ENCODE results near the gene IL17RA. TPM values are rescaled to one million over a fixed set of nuclear protein-coding genes. Genes with fewer than 3 reads are reported as not detected.

The IL17RA gene
- total and polyA plus RNA-seq, 2 of the 4 experiments (the other 2 are of a cell fraction) = 5.2 to 15.3 TPM

DNA sequence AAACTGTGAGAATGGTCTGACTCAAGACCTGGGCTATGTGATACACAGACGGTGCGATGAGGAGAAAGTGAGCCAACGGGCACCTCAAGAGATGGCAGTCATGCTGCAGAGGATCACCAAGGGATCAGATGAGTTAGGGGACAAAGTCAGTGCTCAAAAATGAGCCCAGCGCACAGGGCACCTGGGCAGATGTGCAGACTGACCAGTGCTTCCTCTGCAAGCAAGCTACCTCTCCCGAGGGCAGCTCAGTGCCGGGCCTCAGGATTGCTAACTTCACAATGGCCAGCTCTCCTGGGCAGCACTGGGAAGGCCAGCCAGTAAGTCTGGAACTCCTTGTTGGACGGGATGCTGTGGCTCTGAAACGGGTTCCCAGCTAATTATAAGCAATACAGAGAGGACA lies 59.0 kb downstream of the IL17RA start:
- H3K9me3 ChIP-seq (ENCODE audit: control insufficient read depth, insufficient read depth, low read length) = no peaks in the 10 kb centered on the region
- H4K20me1 ChIP-seq (ENCODE audit: insufficient read depth, low read length) = peaks cover 7% of the 10 kb centered on the region; the same call in 1 of the 2 replicates
- no peak overlapping the region for H3K56ac ChIP-seq (ENCODE audit: extremely low read depth, insufficient read depth, low read length)
- H4K5ac ChIP-seq (ENCODE audit: low read depth, low read length) = no peak overlapping the region
- no peak overlapping the region for H3K9ac ChIP-seq (ENCODE audit: low read depth, low read length)
- POLR2A ChIA-PET (ENCODE audit: unreplicated experiment) = no interaction called here
- H4K8ac ChIP-seq (ENCODE audit: low read depth in 2 of 2, low read length in 2 of 2) = no peak overlapping the region
- H3K18ac ChIP-seq (ENCODE audit: low read depth, low read length) = no peak overlapping the region
- H2BK15ac ChIP-seq (ENCODE audit: low read depth, low read length) = no peak overlapping the region
- CTCF ChIA-PET = interaction anchor here (0.6 kb wide), 1 partner anchor 616 kb away, joined by 3 read pairs; no protein-coding TSS in a partner anchor
- H2AFZ ChIP-seq (replicated peaks; ENCODE audit: low read length, poor library complexity) = no peak overlapping the region
- H2BK20ac ChIP-seq (ENCODE audit: low read depth, low read length) = no peak overlapping the region
- dilution Hi-C loops (cut with HindIII; ENCODE audit: low sequenced_read_pairs, unreplicated experiment) = no loop called here
- no peak overlapping the region for H3K23ac ChIP-seq (ENCODE audit: low read depth, low read length)
- in situ Hi-C loops (cut with MboI; ENCODE audit: low sequenced_read_pairs) = no loop called here
- no peak overlapping the region for H2AK5ac ChIP-seq (ENCODE audit: low read depth, low read length)
- intact Hi-C loops (cut with micrococcal nuclease) = no loop called here
- TF ChIP-seq CEBPB (IDR thresholded peaks at IDR 0.05; ENCODE audit: low read depth, low read length) (no peak), BHLHE40 (IDR thresholded peaks at IDR 0.05; ENCODE audit: low read depth, low read length) (no peak), POLR2A (IDR thresholded peaks at IDR 0.05; ENCODE audit: low read depth, low read length) (no peak), RFX5 (IDR thresholded peaks at IDR 0.05; ENCODE audit: low read depth, low read length) (no peak), RAD21 (IDR thresholded peaks at IDR 0.05; ENCODE audit: low read length) (no peak)
- no peak overlapping the region for H2AK9ac ChIP-seq (replicated peaks; ENCODE audit: low read depth, low read length, poor library complexity)
- H3K27ac ChIP-seq (ENCODE audit: insufficient read depth, low read length) = no peak overlapping the region
- H3K36me3 ChIP-seq (ENCODE audit: control insufficient read depth, insufficient read depth, low read length) = peaks cover 32% of the 10 kb centered on the region
- DNase-seq (no peak), ATAC-seq (ENCODE audit: low read depth) (no peak)
- peaks cover 4 to 9% of the 10 kb centered on the region in 2 experiments; a peak in 3 of 4 replicates for H3K79me1 ChIP-seq (ENCODE audit: low read depth in 1 of 2, low read length in 2 of 2)
- no peaks in the 10 kb centered on the region for H3K4me1 ChIP-seq (ENCODE audit: control insufficient read depth, insufficient read depth, low read length)
- H3K4me3 ChIP-seq (ENCODE audit: insufficient read depth, low read depth, low read length) = no peak overlapping the region
- H2BK120ac ChIP-seq (ENCODE audit: low read depth, low read length) = no peak overlapping the region
- H3K4ac ChIP-seq (ENCODE audit: low read depth, low read length) = no peak overlapping the region
- WGBS, 2 experiments (ENCODE audit: extremely low coverage in 2 of 2, insufficient read length in 1 of 2) = 96% methylated on average over 3 of the region's 8 CpGs; no CpG with 5 or more reads in 1 of the 2 experiments
- no peak overlapping the region for H3K4me2 ChIP-seq (ENCODE audit: low read depth, low read length)
- 0 out of 2 replicates have a peak, but pooled peaks cover 5% of the 10 kb centered on the region for H3K9me1 ChIP-seq (ENCODE audit: insufficient read depth, low read length)
- BruUV-seq (replicated peaks) = no TSS peak
- H3K27me3 ChIP-seq (ENCODE audit: control insufficient read depth, insufficient read depth, low read length) = no peaks in the 10 kb centered on the region
- no peak overlapping the region for H3K14ac ChIP-seq (replicated peaks; ENCODE audit: low read depth, low read length)
- H2BK5ac ChIP-seq (ENCODE audit: low read depth, low read length, poor library complexity, severe bottlenecking) = no peak overlapping the region
- H4K91ac ChIP-seq (ENCODE audit: insufficient read depth, low read depth, low read length) = no peak overlapping the region
